ENCODE measurements around the gene BCL2.

- TF ChIP-seq CTCF (IDR thresholded peaks at IDR 0.05) (no peak), POLR2A (IDR thresholded peaks at IDR 0.05) (no peak)
These were observed 174.8 kb downstream of the BCL2 start for GRCh38 chr18:63144748-63145147.
